BLaER1 treated with 17β-estradiol and CSF1 and Interleukin-3, amounts not matched to agents 10 nM and 100 nM (cell line): ENCODE results near the gene KLHL17.

Experiments
- H3K27ac ChIP-seq, 11 experiments: shearing (Covaris generic); formaldehyde crosslinking; 2 replicates each; pipeline ENCODE4 v1.8.1; 2022
- H3K27me3 ChIP-seq, 11 experiments: shearing (Covaris generic); formaldehyde crosslinking; 2 replicates each; pipeline ENCODE4 v1.8.1; 2022
- H3K36me3 ChIP-seq, 11 experiments: shearing (Covaris generic); formaldehyde crosslinking; 2 replicates each; pipeline ENCODE4 v1.8.1; 2022
- H3K4me1 ChIP-seq, 10 experiments: shearing (Covaris generic); formaldehyde crosslinking; 2 replicates each; pipeline ENCODE4 v1.8.1; 2022
- H3K4me2 ChIP-seq, 11 experiments: shearing (Covaris generic); formaldehyde crosslinking; 2 replicates each; pipeline ENCODE4 v1.8.1; 2022
- H3K4me3 ChIP-seq, 10 experiments: shearing (Covaris generic); formaldehyde crosslinking; 2 replicates each; pipeline ENCODE4 v1.8.1; 2022
- H3K9ac ChIP-seq, 11 experiments: shearing (Covaris generic); formaldehyde crosslinking; 2 replicates each; pipeline ENCODE4 v1.8.1; 2022
- H3K9me3 ChIP-seq, 11 experiments: shearing (Covaris generic); formaldehyde crosslinking; replicated peaks in 1 of 11; 2 replicates each; pipeline ENCODE4 v1.8.1; 2022
- H4K20me1 ChIP-seq, 11 experiments: shearing (Covaris generic); formaldehyde crosslinking; 2 replicates each; pipeline ENCODE4 v1.8.1; 2022
- Cebpa-rat ChIP-seq, 11 experiments: shearing (Covaris generic); IDR thresholded peaks; 2 replicates each; pipeline ENCODE4 v1.8.1; 2022

The KLHL17 gene

GRCh38 chr1:925561-926421, 34.6 kb upstream of the KLHL17 start:
- Histone ChIP-seq H4K20me1 (peaks cover 5 to 99% (median 61%) of the 10 kb centered on the region in 11 experiments; a peak in 20 of 22 replicates), H3K4me2 (peak overlapping the region; percentile 96 to 100 (median 99)), H3K9ac (peak overlapping the region in 9 of 11 experiments; percentile 47 to 76 (median 67); a peak in 14 of 22 replicates), H3K4me1 (peaks cover 39 to 82% (median 65%) of the 10 kb centered on the region in 10 experiments), H3K9me3 (no peaks in the 10 kb centered on the region), H3K27me3 (peaks cover 65 to 98% (median 81%) of the 10 kb centered on the region in 11 experiments), H3K27ac (no peak overlapping the region), H3K36me3 (no peaks in the 10 kb centered on the region), H3K4me3 (peak overlapping the region; percentile 61 to 78 (median 66))
- no peak for TF ChIP-seq Cebpa-rat (IDR thresholded peaks at IDR 0.05)

- H3K4me3 ChIP-seq, result no peak overlapping the region
- peaks cover 61 to 96% (median 72%) of the 10 kb centered on the region in 11 experiments for H3K27me3 ChIP-seq
- H3K9ac ChIP-seq, result no peak overlapping the region
- H3K4me2 ChIP-seq, result peak overlapping the region in 4 of 11 experiments; percentile 9 to 99 (median 57); a peak in 3 of 22 replicates
- no peak for TF ChIP-seq Cebpa-rat (IDR thresholded peaks at IDR 0.05)
- H3K9me3 ChIP-seq, result no peaks in the 10 kb centered on the region
- peaks cover 27 to 81% (median 64%) of the 10 kb centered on the region in 10 experiments for H3K4me1 ChIP-seq
- H4K20me1 ChIP-seq, result peaks cover 5 to 99% (median 58%) of the 10 kb centered on the region in 11 experiments; a peak in 20 of 22 replicates
- H3K36me3 ChIP-seq, result no peaks in the 10 kb centered on the region
- no peak overlapping the region for H3K27ac ChIP-seq
Observed at GRCh38 chr1:927234-927633, 33.1 kb upstream of the KLHL17 start.

GRCh38 chr1:927748-928147, 32.6 kb upstream of the KLHL17 start:
- H3K9me3 ChIP-seq, result no peaks in the 10 kb centered on the region
- no peak overlapping the region for H3K4me3 ChIP-seq
- H3K4me2 ChIP-seq, result no peak overlapping the region
- H3K9ac ChIP-seq, result no peak overlapping the region
- no peak for TF ChIP-seq Cebpa-rat (IDR thresholded peaks at IDR 0.05)
- H3K36me3 ChIP-seq, result no peaks in the 10 kb centered on the region
- peaks cover 5 to 99% (median 61%) of the 10 kb centered on the region in 11 experiments; a peak in 20 of 22 replicates for H4K20me1 ChIP-seq
- H3K4me1 ChIP-seq, result peaks cover 23 to 81% (median 64%) of the 10 kb centered on the region in 10 experiments
- H3K27me3 ChIP-seq, result peaks cover 58 to 96% (median 72%) of the 10 kb centered on the region in 11 experiments
- no peak overlapping the region for H3K27ac ChIP-seq

- Histone ChIP-seq H4K20me1 (peaks cover 0 to 96% (median 60%) of the 10 kb centered on the region in 11 experiments; a peak in 19 of 22 replicates), H3K4me1 (peaks cover 15 to 78% (median 59%) of the 10 kb centered on the region in 10 experiments; a peak in 19 of 20 replicates), H3K4me3 (no peak overlapping the region), H3K27ac (no peak overlapping the region), H3K27me3 (peaks cover 56 to 94% (median 71%) of the 10 kb centered on the region in 11 experiments), H3K9me3 (no peaks in the 10 kb centered on the region), H3K9ac (no peak overlapping the region), H3K4me2 (peak overlapping the region in 5 of 11 experiments; percentile 0 to 28 (median 15); a peak in 5 of 22 replicates), H3K36me3 (no peaks in the 10 kb centered on the region)
- no peak for TF ChIP-seq Cebpa-rat (IDR thresholded peaks at IDR 0.05)
Observed at GRCh38 chr1:928825-929661, 31.3 kb upstream of the KLHL17 start.

- H4K20me1 ChIP-seq, result peaks cover 0 to 89% (median 53%) of the 10 kb centered on the region in 11 experiments; a peak in 19 of 22 replicates
- H3K4me3 ChIP-seq, result no peak overlapping the region
- H3K36me3 ChIP-seq, result no peaks in the 10 kb centered on the region
- peaks cover 12 to 70% (median 50%) of the 10 kb centered on the region in 10 experiments; a peak in 19 of 20 replicates for H3K4me1 ChIP-seq
- H3K9me3 ChIP-seq, result no peaks in the 10 kb centered on the region
- H3K4me2 ChIP-seq, result peak overlapping the region in 8 of 11 experiments; percentile 22 to 88 (median 65); a peak in 14 of 22 replicates
- H3K27ac ChIP-seq, result no peak overlapping the region
- H3K9ac ChIP-seq, result no peak overlapping the region
- no peak for TF ChIP-seq Cebpa-rat (IDR thresholded peaks at IDR 0.05)
- peaks cover 49 to 88% (median 64%) of the 10 kb centered on the region in 11 experiments for H3K27me3 ChIP-seq
Observed at GRCh38 chr1:929712-930632, 30.4 kb upstream of the KLHL17 start.

GRCh38 chr1:930633-931138, 29.7 kb upstream of the KLHL17 start:
- Histone ChIP-seq H3K27ac (no peak overlapping the region), H3K4me1 (peaks cover 5 to 70% (median 50%) of the 10 kb centered on the region in 10 experiments; a peak in 19 of 20 replicates), H3K9me3 (no peaks in the 10 kb centered on the region), H3K4me3 (no peak overlapping the region), H4K20me1 (peaks cover 0 to 89% (median 52%) of the 10 kb centered on the region in 11 experiments; a peak in 19 of 22 replicates), H3K9ac (no peak overlapping the region), H3K27me3 (peaks cover 49 to 88% (median 64%) of the 10 kb centered on the region in 11 experiments), H3K4me2 (peak overlapping the region in 8 of 11 experiments; percentile 22 to 88 (median 65); a peak in 13 of 22 replicates), H3K36me3 (no peaks in the 10 kb centered on the region)
- no peak for TF ChIP-seq Cebpa-rat (IDR thresholded peaks at IDR 0.05)

- peaks cover 0 to 89% (median 51%) of the 10 kb centered on the region in 11 experiments; a peak in 19 of 22 replicates for H4K20me1 ChIP-seq
- no peak for TF ChIP-seq Cebpa-rat (IDR thresholded peaks at IDR 0.05)
- H3K4me3 ChIP-seq, result 0 out of 20 replicates have a peak overlapping the region, but pooled peaks of 1 of the 10 experiments have one; percentile 2
- H3K4me1 ChIP-seq, result peaks cover 4 to 70% (median 50%) of the 10 kb centered on the region in 10 experiments; a peak in 18 of 20 replicates
- H3K4me2 ChIP-seq, result peak overlapping the region; percentile 29 to 96 (median 81); a peak in 21 of 22 replicates
- no peaks in the 10 kb centered on the region for H3K36me3 ChIP-seq
- H3K9me3 ChIP-seq, result no peaks in the 10 kb centered on the region
- H3K9ac ChIP-seq, result peak overlapping the region in 4 of 11 experiments; percentile 2 to 42 (median 18); a peak in 2 of 22 replicates
- H3K27ac ChIP-seq, result no peak overlapping the region
- H3K27me3 ChIP-seq, result peaks cover 49 to 88% (median 64%) of the 10 kb centered on the region in 11 experiments
Observed at GRCh38 chr1:931380-932172, 28.8 kb upstream of the KLHL17 start.
